ENCODE data around the gene LGALS13. TPM values are rescaled to one million over a fixed set of nuclear protein-coding genes. Genes with fewer than 3 reads are reported as not detected.

LGALS13 gene
- polyA plus RNA-seq, 3 donors: not detected

- no peaks in the 10 kb centered on the region for H3K36me3 Mint-ChIP-seq
- TF ChIP-seq CTCF (IDR thresholded peaks at IDR 0.05): no peak
- peaks cover 46% of the 10 kb centered on the region for H3K4me1 Mint-ChIP-seq
- DNase-seq: peak; percentile 14 to 24 (median 19)
- H3K27ac Mint-ChIP-seq: peak overlapping the region; percentile 16 to 78 (median 71)
- H3K4me3 ChIP-seq (replicated peaks in 1 of 3; ENCODE audit: low read depth in 2 of 3, low read length in 3 of 3): no peak overlapping the region
- no peaks in the 10 kb centered on the region for H4K20me1 ChIP-seq (ENCODE audit: insufficient read depth, low read length)
- H3K79me2 ChIP-seq (ENCODE audit: insufficient read depth, low read length): no peaks in the 10 kb centered on the region
- no peak overlapping the region for H3K9ac ChIP-seq (ENCODE audit: insufficient read depth, low read length, poor library complexity, severe bottlenecking)
- peaks cover 3 to 14% (median 7%) of the 10 kb centered on the region in 3 donors for H3K27me3 Mint-ChIP-seq (ENCODE audit: low read depth in 3 of 3)
- intact Hi-C loops (cut with micrococcal nuclease): loop anchor here in 1 of 2 donors (5.0 kb wide), 1 partner anchor 104 kb away; no protein-coding TSS in a partner anchor
- H3K36me3 ChIP-seq (replicated peaks in 1 of 2; ENCODE audit: control insufficient read depth in 1 of 2, insufficient read depth in 2 of 2, low read length in 2 of 2): no peaks in the 10 kb centered on the region
- H3K27me3 ChIP-seq (ENCODE audit: control insufficient read depth in 2 of 2, insufficient read depth in 2 of 2, low read length in 2 of 2): peaks cover 2% of the 10 kb centered on the region in 2 donors
- peak overlapping the region in 1 of 2 donors; percentile 10 for H3K27ac ChIP-seq (ENCODE audit: low read depth in 1 of 2, low read length in 2 of 2)
- peak overlapping the region in 1 of 2 donors; percentile 37 for H3K4me3 Mint-ChIP-seq
- WGBS (ENCODE audit: insufficient coverage): 90% methylated on average over 2 of the region's 5 CpGs
- H2AFZ ChIP-seq (ENCODE audit: insufficient read depth, low read depth, low read length, poor library complexity, severe bottlenecking): peak overlapping the region; percentile 2
- no peaks in the 10 kb centered on the region for H3K9me3 Mint-ChIP-seq
- no peaks in the 10 kb centered on the region for H3K9me3 ChIP-seq (replicated peaks in 1 of 2; ENCODE audit: control insufficient read depth in 1 of 2, insufficient read depth in 1 of 2, low read length in 2 of 2)
- H3K4me1 ChIP-seq (ENCODE audit: control insufficient read depth in 1 of 2, insufficient read depth in 2 of 2, low read length in 2 of 2): peaks cover 32 to 47% of the 10 kb centered on the region in 2 donors
- H3K4me2 ChIP-seq (replicated peaks; ENCODE audit: extremely low read depth, low read length, poor library complexity, severe bottlenecking): peak overlapping the region; percentile 26
Observed at GRCh38 chr19:39557811-39558623, 44.3 kb upstream of the LGALS13 start.

DNA sequence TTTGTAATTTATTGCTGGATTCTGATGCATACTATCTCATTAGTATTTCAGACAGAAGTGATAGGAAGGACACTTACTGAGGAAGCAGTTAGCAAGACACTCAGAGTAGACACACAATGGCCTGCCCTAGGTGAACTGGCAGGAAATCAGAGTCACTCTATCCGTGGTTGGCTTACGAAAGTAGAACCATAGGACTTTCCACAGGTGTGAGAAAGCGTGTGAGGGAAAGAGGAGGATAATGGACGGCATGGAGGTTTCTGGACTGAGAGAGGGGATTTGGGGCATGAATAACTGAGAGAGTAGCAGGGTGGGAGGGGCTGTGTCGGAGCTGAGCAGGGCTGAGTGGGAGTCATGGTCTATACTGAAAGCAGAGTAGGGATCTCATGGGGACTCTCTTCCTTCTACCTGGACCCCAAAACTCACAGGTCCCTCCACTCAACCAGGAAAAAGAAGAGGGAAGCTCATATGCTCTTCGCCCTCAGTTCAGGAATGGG lies 43.7 kb upstream of the LGALS13 start:
- Histone ChIP-seq H3K9ac (ENCODE audit: insufficient read depth, low read length, poor library complexity, severe bottlenecking) (no peak overlapping the region), H3K27ac (ENCODE audit: low read depth in 1 of 2, low read length in 2 of 2) (peak overlapping the region in 1 of 2 donors; percentile 10), H3K9me3 (replicated peaks in 1 of 2; ENCODE audit: control insufficient read depth in 1 of 2, insufficient read depth in 1 of 2, low read length in 2 of 2) (no peaks in the 10 kb centered on the region), H3K79me2 (ENCODE audit: insufficient read depth, low read length) (no peaks in the 10 kb centered on the region), H3K4me1 (ENCODE audit: control insufficient read depth in 1 of 2, insufficient read depth in 2 of 2, low read length in 2 of 2) (peaks cover 26 to 40% of the 10 kb centered on the region in 2 donors), H2AFZ (ENCODE audit: insufficient read depth, low read depth, low read length, poor library complexity, severe bottlenecking) (peak overlapping the region; percentile 2), H3K36me3 (replicated peaks in 1 of 2; ENCODE audit: control insufficient read depth in 1 of 2, insufficient read depth in 2 of 2, low read length in 2 of 2) (no peaks in the 10 kb centered on the region), H3K4me2 (replicated peaks; ENCODE audit: extremely low read depth, low read length, poor library complexity, severe bottlenecking) (no peak overlapping the region), H3K4me3 (replicated peaks in 1 of 3; ENCODE audit: low read depth in 2 of 3, low read length in 3 of 3) (no peak overlapping the region), H3K27me3 (ENCODE audit: control insufficient read depth in 2 of 2, insufficient read depth in 2 of 2, low read length in 2 of 2) (peaks cover 2% of the 10 kb centered on the region in 2 donors), H4K20me1 (ENCODE audit: insufficient read depth, low read length) (no peaks in the 10 kb centered on the region)
- H3K4me1 Mint-ChIP-seq: peaks cover 39% of the 10 kb centered on the region
- no peak for DNase-seq
- peak overlapping the region in 1 of 2 donors; percentile 3 for H3K4me3 Mint-ChIP-seq
- intact Hi-C loops (cut with micrococcal nuclease): loop anchor here in 1 of 2 donors (5.0 kb wide), 1 partner anchor 104 kb away; no protein-coding TSS in a partner anchor
- TF ChIP-seq CTCF (IDR thresholded peaks at IDR 0.05): no peak
- 85% methylated on average over 4 of the region's 6 CpGs for WGBS (ENCODE audit: insufficient coverage)
- H3K27ac Mint-ChIP-seq: peak overlapping the region in 1 of 7 donors; percentile 32
- no peaks in the 10 kb centered on the region for H3K9me3 Mint-ChIP-seq
- H3K27me3 Mint-ChIP-seq (ENCODE audit: low read depth in 3 of 3): peaks cover 3 to 16% (median 10%) of the 10 kb centered on the region in 3 donors
- no peaks in the 10 kb centered on the region for H3K36me3 Mint-ChIP-seq
